GM20431 (cell line): Measurements from ENCODE around the gene OOSP1.
"Not testable (repeated sequence)": the region's sequence is repeated elsewhere in the genome, so short reads cannot be mapped to it uniquely, and the experiment has no call there.

Experiments used
- in situ Hi-C: fragments of 300-500 bp; cut with MseI, MboI; formaldehyde crosslinking; loops from one replicate; pipeline ENCODE4 v1.15.0; 2020; ENCODE audit warnings: low sequenced_read_pairs; ENCODE audit not compliant: unreplicated experiment

Gene OOSP1, protein sequence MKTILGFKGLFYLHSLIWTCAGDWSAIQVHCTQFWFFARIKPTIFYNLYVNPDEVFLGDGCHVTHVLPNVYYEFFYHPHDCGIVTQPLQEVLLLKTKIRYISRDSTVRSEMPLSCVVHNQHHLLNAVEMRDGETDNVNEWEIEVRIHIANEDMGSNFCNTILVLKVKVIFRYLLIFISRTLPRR

DNA sequence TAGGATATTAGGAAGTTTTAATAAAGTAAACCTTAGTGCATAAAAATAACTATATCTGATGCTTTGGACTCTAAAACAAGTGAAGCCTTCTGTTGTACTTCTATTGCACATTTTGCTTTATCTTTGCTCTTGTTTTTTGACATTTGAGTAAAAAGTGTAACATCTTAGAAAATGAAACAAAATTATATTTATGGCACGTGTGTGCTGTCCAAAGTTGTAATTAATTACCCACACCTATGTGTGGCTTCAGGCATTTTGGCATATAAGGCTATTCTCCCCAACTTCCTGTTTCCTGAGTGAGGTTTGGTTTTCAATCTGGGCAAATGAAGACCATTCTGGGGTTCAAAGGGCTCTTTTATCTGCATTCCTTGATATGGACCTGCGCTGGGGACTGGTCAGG lies at the start of gene OOSP1:
TSS of gene OOSP1 (plus strand) at position 301 of the 400 bp plus-strand sequence. CDS start at position 324, 23 bp downstream.
- in situ Hi-C loops: no loop called here

DNA sequence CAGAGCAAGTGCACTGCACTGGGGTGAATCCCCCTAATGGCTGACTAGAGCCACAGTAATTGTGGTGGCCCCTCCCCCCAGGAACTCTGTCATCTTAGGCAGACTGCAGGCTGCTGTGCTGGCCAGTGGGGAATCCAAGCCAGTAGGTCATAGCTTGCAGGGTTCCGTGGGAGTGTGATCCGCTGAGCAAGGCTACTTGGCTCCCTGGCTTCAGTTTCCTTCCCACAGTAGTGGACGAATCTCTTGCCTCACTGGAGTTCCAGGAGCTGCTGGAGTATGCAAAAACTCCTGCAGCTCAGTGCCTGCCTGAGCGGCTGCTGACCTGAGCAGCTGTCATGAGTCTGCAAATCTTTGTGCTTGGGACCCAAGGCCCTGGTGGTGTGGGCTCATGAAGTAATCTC lies 46.5 kb upstream of the OOSP1 start:
- in situ Hi-C loops: no loop called here

DNA sequence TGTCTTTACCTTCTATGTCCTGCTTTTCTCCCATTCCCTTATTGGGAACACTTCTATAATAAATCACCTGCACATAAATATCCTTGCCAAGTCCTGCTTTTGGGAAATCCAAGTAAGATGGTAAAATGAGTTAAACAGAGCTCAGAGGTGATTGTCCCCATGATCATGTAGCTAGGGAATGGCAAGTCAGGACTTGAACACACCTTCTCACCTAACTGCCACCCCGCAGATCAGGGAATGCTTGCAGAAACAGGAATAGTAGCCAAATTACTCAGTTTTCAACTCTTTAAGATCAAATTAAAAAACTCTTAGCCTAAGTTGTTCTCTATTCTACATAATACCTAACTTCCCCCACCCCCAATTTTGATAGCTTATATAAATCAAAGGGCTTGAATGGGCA lies 43.6 kb upstream of the OOSP1 start:
- in situ Hi-C loops: no loop called here

DNA sequence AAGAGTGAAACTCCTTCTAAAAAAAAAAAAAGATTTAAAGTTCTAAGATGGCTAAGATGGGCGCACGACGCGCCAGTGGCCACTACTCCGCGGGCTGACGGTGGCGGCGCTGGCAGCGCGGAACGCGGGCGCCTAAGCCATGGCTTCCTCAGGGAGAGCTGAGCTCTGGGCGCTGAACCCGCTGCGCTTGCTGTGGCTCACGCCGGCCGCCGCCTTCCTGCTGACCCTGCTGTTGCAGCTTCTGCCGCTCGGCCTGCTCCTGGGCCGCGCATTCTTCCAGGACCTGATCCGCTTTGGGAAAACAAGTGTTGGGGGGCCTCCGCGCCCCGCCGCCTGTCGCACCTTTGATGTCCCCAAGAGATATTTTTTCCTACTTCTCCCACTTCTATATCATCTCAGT lies 40.2 kb upstream of the OOSP1 start:
- in situ Hi-C loops: no loop called here

DNA sequence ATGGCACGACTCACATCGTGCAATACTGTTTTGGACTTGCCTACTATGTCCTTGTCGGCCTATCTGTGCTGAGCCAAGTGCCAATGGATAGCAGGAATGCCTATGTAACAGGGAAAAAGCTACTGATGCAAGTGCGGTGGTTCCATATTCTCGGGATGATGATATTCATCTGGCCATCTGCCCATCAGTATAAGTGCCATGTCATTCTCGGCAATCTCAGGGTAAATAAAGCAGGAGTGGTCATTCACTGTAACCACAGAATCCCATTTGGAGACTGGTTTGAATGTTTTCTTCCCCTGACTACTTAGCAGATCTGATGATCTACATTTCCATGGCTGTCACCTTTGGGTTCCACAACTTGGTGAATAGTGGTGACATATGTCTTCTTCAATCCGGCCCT lies 39.6 kb upstream of the OOSP1 start:
- in situ Hi-C loops: no loop called here

DNA sequence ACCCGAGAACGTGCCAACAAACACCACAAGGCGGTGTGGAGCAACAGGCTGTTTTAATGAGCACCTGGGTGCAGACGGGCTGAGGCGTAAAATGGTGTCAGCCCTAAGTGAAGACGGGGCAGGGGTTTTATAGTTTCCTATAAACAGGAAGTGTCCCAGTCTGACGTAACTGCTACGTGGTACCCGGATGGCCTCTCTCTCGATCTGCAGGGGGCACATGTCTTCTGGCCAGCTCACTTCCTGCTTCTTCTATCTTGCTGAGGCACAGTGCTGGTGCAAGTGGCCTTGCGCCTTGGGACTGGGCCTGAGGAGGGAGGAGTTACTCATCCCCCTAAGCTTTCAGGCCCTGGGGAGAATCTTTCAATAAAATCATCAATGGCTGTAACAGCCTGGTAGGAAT lies 38.7 kb upstream of the OOSP1 start:
- in situ Hi-C loops: no loop called here

DNA sequence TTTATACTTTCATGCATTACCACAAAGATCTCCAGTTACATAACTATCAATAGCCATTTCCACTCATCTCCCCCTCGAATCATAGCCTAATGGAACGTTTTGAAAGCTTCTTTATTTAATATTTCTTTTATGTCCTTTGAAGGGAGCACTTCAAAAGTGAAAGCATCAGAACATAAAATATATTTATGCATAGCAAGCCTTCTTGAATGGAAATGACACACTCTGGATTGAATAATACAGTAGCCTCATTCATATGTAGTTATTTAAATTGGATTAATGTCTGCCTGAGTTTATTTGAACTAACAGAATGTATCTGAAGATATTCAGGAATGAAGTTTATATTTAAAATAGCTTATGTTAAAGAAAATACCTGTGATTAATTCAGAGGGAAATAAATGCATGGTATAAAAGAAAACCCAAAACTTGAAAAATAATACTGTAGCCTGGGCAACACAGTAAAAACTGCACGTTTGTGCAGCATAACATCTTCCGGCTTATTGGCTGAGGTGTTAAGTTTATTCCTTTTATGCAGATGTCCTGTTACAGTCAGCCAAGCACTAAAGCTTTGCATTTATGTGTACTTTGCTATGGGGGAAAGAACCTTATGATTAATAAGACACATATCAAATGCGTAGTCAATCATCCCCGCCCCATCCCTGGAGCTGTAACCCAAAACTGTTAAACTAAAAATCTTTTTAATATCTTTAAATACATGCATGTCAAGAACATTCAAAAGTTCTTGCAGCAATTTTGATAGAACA lies 37.7 kb upstream of the OOSP1 start:
- in situ Hi-C loops: no loop called here

DNA sequence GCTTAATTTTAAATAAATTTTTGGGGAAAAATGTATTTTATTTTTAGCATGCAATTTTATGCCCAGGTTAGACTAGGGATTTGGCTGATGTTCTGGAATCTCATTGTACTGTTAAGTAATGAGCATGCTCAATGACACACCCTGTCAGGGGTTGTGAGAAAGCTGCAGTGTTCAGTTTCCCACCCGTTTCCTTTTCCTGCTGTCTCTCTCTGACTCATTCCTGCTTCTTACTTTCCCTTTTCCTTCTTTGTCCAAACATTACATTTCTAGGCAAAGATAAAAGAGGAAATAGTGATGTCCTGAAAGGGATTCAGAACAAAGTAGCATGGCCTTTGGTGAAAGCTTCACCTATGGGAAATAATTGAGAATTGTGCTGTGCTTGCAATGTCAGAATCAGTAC lies 36.9 kb upstream of the OOSP1 start:
- in situ Hi-C loops: no loop called here

DNA sequence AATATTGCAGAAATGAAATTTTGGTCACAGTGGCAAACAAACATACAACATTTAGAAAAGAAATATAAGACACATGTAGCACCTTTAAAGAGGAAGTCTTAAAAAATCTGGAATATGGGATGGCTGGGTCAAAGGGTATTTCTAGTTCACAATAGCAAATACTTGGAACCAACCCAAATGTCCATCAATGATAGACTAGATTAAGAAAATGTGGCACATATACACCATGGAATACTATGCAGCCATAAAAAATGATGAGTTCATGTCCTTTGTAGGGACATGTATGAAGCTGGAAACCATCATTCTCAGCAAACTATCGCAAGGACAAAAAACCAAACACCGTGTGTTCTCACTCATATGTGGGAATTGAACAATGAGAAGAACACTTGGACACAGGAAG lies 34.7 kb upstream of the OOSP1 start:
- in situ Hi-C loops: not testable (repeated sequence)

DNA sequence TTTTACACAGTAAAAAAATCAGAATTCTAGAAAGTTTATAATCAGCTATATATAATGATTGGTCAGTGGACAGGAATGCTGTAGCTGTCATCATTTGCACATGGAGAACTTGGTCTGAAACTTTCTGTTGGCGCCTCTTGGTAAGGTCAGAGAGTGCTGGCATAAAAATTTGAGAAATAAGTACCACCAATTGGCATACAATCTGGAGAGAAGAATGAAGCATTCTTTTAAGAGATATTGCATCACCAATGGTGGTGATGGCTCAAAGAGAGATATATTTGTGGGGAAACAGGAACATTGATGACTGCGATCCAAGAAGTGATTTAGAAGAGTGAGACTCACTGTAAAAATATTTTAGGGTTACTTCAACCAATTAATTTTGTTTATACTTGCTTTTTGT lies 19.8 kb upstream of the OOSP1 start:
- in situ Hi-C loops: no loop called here

DNA sequence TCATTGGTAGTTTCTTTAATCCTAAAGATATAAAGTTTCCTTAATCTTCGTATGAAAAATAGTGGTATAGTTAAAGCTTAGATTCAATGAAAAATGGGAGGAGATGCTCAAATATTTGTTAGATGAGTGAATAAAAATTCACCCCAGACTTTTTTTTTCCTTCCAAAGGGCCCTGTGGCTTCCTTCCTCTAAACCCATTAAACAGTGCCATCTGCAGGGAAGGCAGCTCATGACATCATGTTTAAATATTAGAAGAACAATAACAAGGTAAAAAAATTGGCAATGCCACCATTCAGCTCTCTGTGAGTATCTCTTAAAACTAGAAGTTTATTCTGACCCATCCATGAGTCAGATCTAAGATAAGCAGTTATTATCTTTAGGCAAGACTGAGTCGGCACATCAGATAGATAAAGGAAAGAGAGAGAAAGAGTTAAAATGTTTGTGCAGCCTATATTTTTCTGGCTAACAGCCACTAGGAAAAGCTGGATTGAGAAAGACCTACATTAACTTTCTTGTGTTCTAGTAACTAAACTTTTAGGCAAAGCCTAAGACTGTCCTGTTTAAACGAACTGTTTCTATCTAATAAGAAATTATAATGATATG lies 19.1 kb upstream of the OOSP1 start:
- in situ Hi-C loops: no loop called here

DNA sequence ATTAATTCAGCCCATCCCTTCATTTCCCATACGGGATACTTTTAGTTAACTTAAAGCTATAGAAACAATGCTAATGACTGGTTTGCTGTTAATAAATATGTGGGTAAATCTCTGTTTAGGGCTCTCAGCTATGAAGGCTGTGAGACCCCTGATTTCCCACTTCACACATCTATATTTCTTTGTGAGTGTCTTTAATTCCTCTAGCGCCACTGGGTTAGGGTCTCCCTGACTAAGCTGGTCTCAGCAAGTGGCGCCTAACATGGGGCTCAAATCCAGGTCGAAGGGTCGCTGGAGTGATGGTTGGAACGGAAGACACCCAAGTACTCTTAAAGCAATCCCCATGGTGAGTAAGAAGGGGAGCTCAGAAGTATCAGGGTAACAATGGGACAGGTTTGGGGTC lies 14.4 kb upstream of the OOSP1 start:
- in situ Hi-C loops: no loop called here

DNA sequence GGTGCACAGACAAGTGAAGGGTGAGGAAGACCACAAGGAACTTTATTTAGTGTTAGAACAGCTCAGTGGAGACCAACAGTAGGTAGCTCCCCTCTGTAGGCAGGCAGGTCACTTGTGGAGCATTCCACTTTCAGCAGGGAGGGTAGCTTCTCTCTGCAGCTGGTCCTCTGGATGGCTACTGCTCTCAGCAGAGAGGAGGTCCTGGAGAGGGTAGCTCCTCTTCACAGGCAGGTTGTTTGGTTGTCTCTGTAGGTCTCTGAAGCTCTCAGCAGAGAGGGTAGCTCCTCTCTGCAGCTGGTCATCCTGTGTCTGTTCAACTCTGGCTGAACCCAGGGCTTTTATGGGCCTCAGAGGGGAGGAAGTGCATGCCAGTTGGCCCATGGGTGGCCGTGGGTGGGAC lies 6.5 kb upstream of the OOSP1 start:
- in situ Hi-C loops: no loop called here

DNA sequence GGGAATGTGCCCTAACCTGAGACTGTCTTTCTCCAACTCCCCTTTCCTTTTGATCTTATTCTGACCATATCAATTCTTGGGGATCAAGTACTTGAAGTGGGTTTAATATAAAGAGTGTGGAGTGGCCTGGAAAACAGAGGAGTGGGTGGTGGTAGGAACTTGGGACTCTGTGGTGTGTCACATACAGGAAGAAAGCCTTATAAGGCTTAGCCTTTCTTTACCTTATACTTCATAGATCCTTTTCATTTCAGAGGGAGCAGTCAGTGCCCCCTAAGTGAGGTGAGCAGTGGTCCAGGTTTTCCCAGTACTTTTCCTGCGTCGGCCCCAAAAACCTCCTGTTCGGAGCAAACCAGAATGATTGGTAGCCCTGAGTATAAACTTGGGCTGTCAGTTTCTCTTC lies 486 bp downstream of the OOSP1 start:
- in situ Hi-C loops: no loop called here

DNA sequence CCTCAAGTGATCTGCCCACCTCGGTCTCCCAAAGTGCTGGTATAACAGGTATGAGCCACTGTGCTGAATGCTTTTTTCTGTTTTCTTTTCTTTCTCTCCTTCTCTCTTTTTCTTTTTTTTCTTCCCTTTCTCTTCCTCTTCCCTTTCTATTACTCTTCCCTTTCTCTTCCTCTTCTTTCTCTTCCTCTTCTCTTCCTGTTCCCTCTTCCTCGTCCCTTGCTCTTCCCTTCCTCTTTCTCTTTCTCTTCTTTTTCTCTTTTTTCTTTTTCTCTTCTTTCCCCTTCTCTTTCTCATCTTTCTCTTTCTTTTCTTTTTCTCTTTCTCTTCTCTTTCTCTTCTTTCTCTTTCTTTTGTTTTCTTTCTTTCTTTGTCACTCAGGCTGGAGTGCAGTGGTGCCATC lies 1.2 kb downstream of the OOSP1 start:
- in situ Hi-C loops: no loop called here

DNA sequence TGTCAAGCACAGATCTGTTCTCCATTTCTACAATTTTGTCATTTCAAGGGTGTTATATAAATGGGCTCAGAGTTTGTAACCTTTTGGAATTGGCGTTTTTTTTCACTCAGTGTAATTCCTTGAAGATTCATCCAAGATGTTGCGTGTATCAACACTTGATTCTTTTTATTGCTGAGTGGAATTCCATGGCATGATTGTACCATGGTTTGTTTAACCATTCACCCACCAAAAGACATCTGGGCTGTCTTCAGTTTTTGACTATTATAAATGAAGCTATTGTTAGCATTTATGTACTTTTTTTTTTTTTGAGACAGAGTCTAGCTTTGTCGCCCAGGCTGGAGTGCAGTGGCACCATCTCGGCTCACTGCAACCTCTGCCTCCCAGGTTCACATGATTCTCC lies 2.9 kb downstream of the OOSP1 start:
- in situ Hi-C loops: no loop called here

DNA sequence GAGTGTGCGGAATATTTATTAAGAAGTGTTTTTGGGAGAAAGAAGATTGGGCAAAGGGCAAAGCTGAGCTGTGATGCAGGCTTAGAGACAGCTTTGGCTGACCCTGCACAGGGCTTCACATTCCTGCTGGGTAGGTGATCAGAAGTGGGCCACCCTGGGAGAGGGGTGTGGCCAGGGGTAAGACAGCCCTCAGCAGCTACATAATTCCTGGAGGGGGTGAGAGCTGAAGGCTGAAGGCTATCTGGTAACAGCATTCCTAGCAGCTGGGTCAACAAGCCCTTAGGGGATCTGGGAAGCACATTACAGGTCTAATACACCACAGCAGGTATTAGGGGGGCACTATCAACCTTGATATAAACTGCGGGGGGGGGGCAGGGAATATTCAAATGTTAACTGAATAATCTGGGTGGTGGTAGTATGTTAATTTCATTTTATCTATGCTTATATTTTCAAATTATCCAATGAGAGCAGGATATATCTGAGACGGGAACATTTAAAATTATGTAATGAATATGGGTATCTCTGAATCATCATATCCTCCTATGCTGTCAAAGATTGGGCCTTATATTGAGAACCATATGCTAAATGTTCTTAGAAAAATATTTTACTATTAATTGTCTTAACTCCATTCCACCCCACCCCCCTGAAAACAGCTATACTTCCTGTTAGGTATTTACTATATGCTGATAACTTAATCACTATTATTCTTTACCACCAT lies 5.9 kb downstream of the OOSP1 start:
- in situ Hi-C loops: no loop called here

DNA sequence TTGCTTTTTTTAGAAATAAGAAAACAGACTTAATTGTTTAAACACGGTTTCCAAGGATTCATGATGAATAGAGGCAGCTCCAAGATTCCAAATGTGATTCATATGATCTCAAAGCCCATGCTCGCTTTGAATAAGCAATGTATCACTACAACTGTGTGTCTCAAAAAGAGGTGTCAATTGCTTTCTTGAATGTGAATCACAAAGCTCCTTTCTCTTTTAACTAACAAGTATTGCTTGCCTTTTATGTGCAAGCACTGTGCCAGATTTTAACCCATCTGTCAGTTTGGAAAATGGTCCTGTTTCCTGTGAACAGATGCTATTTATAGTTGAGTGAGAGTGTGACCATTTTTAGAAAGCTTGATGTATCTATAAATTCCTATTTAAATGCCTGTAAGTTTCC lies 6.5 kb downstream of the OOSP1 start:
- in situ Hi-C loops: no loop called here

DNA sequence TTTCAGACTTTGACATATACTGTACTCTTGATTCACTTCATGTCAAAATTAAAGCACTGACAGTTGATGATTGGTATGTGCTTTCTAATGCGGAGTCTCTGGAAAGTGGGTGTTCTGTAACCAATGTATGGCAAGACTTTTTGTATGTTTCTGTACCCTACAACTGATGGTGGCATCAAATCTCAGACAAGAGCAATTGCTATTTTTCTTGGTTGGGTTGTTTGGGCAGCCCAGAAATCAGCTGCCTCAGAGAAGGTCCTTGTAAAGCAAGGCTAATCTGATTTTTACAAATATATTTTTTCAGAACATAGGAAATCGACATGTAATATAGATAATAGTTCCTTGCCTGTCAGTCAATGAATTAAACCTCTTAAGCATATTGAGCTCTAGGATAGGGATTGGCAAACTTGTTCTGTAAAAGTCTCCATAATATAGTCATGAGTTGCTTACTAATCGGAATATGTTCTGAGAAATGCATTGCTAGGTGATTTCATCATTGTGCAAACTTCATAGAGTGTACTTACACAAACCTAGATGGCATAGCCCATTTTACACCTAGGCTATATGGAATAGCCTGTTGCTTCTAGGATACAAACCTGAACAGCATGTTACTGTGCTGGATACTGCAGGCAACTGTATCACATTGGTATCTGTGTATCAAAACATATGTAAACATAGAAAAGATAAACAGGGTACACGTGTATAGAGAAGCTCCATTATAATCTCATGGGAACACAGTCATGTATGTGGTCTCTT lies 15.4 kb downstream of the OOSP1 start:
- in situ Hi-C loops: no loop called here

DNA sequence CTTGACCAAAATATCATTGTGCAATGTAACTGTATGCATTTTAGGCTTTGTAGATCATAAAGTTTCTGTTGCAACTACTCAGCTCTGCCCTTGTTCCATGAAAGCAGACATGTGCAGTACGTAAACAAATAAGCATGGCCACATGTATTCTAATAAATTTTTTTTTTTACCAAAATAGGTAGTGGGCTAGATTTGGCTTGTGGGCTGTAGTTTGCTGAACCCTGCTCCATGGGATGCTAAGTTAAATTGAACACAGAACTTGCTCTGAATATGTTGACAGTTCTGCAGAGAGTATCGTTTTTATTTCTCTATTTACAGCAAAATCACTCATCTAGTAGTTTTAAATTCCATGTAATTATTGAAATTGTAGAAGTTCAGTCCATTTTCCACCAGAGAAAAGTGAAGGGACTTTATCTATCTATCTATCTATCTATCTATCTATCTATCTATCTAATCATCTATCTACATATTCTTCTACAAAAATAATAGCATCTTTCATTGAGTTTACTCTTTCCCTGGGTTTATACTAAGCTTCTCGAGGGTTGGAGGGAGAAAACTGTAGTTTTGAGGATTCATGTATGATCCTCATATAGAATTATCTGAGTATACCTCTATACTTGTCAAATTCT lies 16.1 kb downstream of the OOSP1 start:
- in situ Hi-C loops: no loop called here
